Ishikawa (cell line): Measurements from ENCODE around the gene PLEKHA5.

Experiments
- EP300 ChIP-seq: IDR thresholded peaks from 2 replicates; pipeline ENCODE4 v1.6.1; 2012; ENCODE audit warnings: borderline replicate concordance
- TAF1 ChIP-seq: IDR thresholded peaks from 2 replicates; pipeline ENCODE4 v1.6.1; 2012; ENCODE audit warnings: low read depth, mild to moderate bottlenecking
- YY1 ChIP-seq: IDR thresholded peaks from 2 replicates; pipeline ENCODE4 v1.6.1; 2012; ENCODE audit warnings: low read depth

- TF ChIP-seq EP300 (no peak), YY1 (no peak), TAF1 (no peak)
These were observed 4.2 kb upstream of the PLEKHA5 start for GRCh38 chr12:19125325-19125724.
